A673 (cell line): Measurements from ENCODE around the gene FRMD3. TPM values are rescaled to one million over a fixed set of nuclear protein-coding genes. Genes with fewer than 3 reads are reported as not detected.

Source experiments
- BruUV-seq: library from RNA; stranded (reverse); fragments of 400-500 nt; replicated peaks from 2 replicates; lab custom pipeline; 2021; lab: Mats Ljungman, UMichigan
- CTCF ChIA-PET: fragments of 300-600 bp; sonication (Branson Sonifier 250); formaldehyde crosslinking; loops from one replicate; lab custom pipeline; 2022; ENCODE audit warnings: antibody characterized with exemption; lab: Charles Lee
- POLR2A ChIA-PET: fragments of 300-600 bp; sonication (Branson Sonifier 250); formaldehyde crosslinking; loops from one replicate; lab custom pipeline; 2022; ENCODE audit warnings: antibody characterized with exemption; ENCODE audit not compliant: low non-redundant PET; lab: Charles Lee
- DNase-seq: peaks from one replicate; pipeline ENCODE4 v3.0.0-alpha.2; 2015; ENCODE audit warnings: low spot score
- H3K27ac ChIP-seq: fragments of 200-600 bp; sonication (generic); 2 replicates; pipeline ENCODE4 v1.5.1; 2016; ENCODE audit warnings: mixed run types, low read depth, mild to moderate bottlenecking, mixed read lengths, antibody characterized with exemption, low read length; ENCODE audit not compliant: poor library complexity, severe bottlenecking
- H3K27me3 ChIP-seq: fragments of 200-600 bp; sonication (generic); replicated peaks from 2 replicates; pipeline ENCODE4 v1.6.1; 2017; ENCODE audit warnings: mixed run types, low read depth, mild to moderate bottlenecking, mixed read lengths, antibody characterized with exemption, low read length; ENCODE audit not compliant: insufficient read depth, poor library complexity
- H3K36me3 ChIP-seq: fragments of 200-600 bp; sonication (generic); 2 replicates; pipeline ENCODE4 v1.6.1; 2016; ENCODE audit warnings: mixed run types, mild to moderate bottlenecking, mixed read lengths, antibody characterized with exemption, low read length; ENCODE audit not compliant: insufficient read depth, poor library complexity, severe bottlenecking
- H3K4me1 ChIP-seq: fragments of 200-600 bp; sonication (generic); 2 replicates; pipeline ENCODE4 v1.6.1; 2017; ENCODE audit warnings: mixed run types, mild to moderate bottlenecking, mixed read lengths, antibody characterized with exemption, low read length; ENCODE audit not compliant: insufficient read depth, poor library complexity, severe bottlenecking
- H3K4me3 ChIP-seq: fragments of 200-600 bp; sonication (generic); 2 replicates; pipeline ENCODE4 v1.5.1; 2016; ENCODE audit warnings: low read depth, mixed run types, mild to moderate bottlenecking, mixed read lengths, low read length; ENCODE audit not compliant: poor library complexity, severe bottlenecking
- H3K9me3 ChIP-seq: fragments of 200-600 bp; sonication (generic); 2 replicates; pipeline ENCODE4 v1.6.1; 2016; ENCODE audit warnings: mixed run types, low read depth, mild to moderate bottlenecking, mixed read lengths, antibody characterized with exemption, low read length; ENCODE audit not compliant: poor library complexity, severe bottlenecking
- CTCF ChIP-seq: fragments of 300-800, 200-600 bp; sonication (generic); conservative IDR thresholded peaks from 2 replicates; pipeline ENCODE4 v1.5.1; 2017; ENCODE audit warnings: low read depth, mild to moderate bottlenecking, antibody characterized with exemption, low read length, moderate library complexity, mixed read lengths
- EZH2 ChIP-seq: fragments of 200-600 bp; sonication (generic); IDR thresholded peaks from 2 replicates; pipeline ENCODE4 v1.6.1; 2017; ENCODE audit warnings: borderline replicate concordance, low read depth, mild to moderate bottlenecking, mixed read lengths, antibody characterized with exemption, low read length; ENCODE audit not compliant: poor library complexity, severe bottlenecking
- intact Hi-C: fragments of 100-400 bp; cut with micrococcal nuclease; formaldehyde crosslinking; loops from one replicate; pipeline ENCODE4 v1.10.0; 2022; ENCODE audit not compliant: unreplicated experiment
- total RNA-seq: library from RNA; stranded (reverse); gene quantifications from 2 replicates; pipeline ENCODE4 v1.2.3, GENCODE V29; 2021

The FRMD3 gene
- total RNA-seq, 1 experiment from 2014 or later, result 1.0 TPM

DNA sequence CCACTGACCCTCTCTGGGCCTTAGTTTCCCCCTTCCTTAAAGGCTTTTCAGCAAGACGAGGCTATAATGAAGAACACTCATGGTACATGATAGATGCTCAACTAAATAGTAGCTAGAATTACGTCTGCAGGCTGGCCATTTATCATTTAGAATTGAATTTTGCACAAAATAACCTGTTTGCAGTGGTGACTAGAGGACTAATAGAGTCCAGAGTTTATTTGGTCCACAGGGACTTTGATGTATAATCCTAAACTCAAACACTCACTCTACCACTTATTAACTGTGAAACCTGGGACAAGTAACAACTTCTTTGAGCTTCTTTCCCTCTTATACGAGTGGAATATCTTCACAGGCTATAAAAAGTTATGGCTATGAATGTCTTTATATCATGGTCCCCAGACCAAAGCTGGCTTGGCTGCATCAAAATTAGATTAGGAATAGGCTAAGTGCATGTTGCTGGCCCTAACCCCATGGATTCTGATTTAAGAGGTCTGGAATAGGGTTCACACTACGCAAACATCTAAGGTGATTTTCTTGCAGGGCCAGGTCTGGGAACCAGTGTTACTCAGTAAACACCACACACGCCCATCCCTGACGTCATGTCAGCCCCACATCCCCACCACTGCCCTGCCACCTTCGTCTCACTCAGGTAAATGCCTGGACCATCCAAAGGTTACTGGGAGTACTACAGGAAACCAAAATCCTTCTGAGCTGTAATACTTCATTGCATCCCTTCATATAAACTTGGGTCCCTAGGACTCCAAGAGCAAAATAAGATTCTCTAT, 150.6 kb downstream of the FRMD3 start:
- DNase-seq, result no peak
- intact Hi-C loops, result no loop called here
- ChIA-PET CTCF (no interaction called here), POLR2A (no interaction called here)
- Histone ChIP-seq H3K4me3 (no peak overlapping the region), H3K36me3 (no peaks in the 10 kb centered on the region), H3K9me3 (no peaks in the 10 kb centered on the region), H3K27ac (no peak overlapping the region), H3K27me3 (peaks cover 5% of the 10 kb centered on the region), H3K4me1 (no peaks in the 10 kb centered on the region)
- no TSS peak for BruUV-seq
- no peak for TF ChIP-seq CTCF

- BruUV-seq, result no TSS peak
Measured at GRCh38 chr9:83385317-83385716, 152.9 kb downstream of the FRMD3 start.

DNA sequence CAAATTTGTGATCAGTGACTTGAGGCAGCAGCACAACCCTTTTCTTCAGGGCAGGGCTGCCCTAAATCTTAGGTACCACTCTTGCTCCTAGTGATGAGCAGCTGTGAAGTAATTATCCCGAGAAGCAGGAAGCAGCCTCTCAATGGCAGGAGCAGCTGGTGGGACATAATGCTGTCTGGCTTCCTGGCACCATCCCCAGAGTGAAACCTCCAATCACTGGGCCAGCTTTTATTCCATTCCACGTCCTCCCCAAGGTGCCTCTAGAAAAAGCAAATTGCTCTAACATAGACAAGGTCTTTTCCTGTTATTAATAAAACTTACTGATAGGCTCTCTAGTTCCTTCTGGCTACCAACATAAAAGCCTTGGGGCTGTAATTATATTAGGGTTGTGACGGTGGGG, 154.0 kb downstream of the FRMD3 start:
- Histone ChIP-seq H3K27ac (no peak overlapping the region), H3K4me3 (no peak overlapping the region), H3K9me3 (no peaks in the 10 kb centered on the region), H3K36me3 (no peaks in the 10 kb centered on the region), H3K4me1 (no peaks in the 10 kb centered on the region), H3K27me3 (no peaks in the 10 kb centered on the region)
- no peak for DNase-seq
- BruUV-seq, result no TSS peak
- no peak for TF ChIP-seq CTCF
- no peak for TF ChIP-seq EZH2
- intact Hi-C loops, result no loop called here
- POLR2A ChIA-PET, result no interaction called here
- CTCF ChIA-PET, result no interaction called here

More at GRCh38 chr9:83385317-83385716, 152.9 kb downstream of the FRMD3 start:
- no peak for DNase-seq
- H3K27me3 ChIP-seq, result no peaks in the 10 kb centered on the region
- intact Hi-C loops, result no loop called here
- no peak overlapping the region for H3K4me3 ChIP-seq
- H3K36me3 ChIP-seq, result no peaks in the 10 kb centered on the region
- H3K4me1 ChIP-seq, result no peaks in the 10 kb centered on the region
- no peaks in the 10 kb centered on the region for H3K9me3 ChIP-seq
- no peak overlapping the region for H3K27ac ChIP-seq
- ChIA-PET POLR2A (no interaction called here), CTCF (no interaction called here)
- TF ChIP-seq EZH2, result no peak
- TF ChIP-seq CTCF, result no peak
